Measurements from ENCODE around the gene MRPS27.

Gene MRPS27

DNA sequence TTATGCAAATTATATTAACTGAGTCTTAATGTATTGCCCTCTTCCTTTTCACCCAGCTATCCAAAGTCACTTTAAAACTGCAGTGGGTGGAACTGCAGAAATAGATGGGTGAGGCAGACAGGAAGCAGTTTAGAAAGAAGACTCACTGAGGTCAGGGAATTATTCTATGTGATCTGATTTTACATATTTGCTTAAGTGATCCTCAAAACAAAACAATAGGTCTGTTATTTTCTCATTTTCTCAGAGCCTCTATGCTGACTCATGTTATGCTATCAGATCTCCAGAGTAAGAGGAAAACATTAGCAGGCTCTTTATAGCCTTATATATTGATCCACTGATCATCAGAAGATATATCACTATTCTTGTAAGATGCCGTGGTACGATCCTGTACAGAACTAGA lies 63.5 kb downstream of the MRPS27 start:
- DNase-seq (ENCODE audit: low spot score) = peak; percentile 5

DNA sequence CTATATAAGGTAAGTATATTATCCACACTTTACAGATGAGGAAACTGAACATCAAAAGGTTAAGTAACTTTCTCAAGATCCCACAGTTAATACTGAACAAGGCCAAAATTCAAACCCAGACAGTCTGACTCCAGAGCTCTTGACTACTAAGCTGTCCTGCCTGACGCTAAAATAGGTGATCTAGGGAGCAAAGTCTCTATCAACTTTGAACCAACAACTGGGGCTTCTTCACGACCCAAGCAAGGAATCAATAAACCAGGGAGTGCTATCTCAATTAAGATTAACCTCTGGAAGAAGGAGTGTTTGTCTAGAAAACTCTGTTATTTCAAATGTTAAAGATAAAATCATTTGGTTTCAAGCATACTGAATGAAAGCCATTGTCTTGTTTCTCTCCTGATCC lies 64.4 kb downstream of the MRPS27 start:
- DNase-seq (ENCODE audit: low spot score) = no peak

DNA sequence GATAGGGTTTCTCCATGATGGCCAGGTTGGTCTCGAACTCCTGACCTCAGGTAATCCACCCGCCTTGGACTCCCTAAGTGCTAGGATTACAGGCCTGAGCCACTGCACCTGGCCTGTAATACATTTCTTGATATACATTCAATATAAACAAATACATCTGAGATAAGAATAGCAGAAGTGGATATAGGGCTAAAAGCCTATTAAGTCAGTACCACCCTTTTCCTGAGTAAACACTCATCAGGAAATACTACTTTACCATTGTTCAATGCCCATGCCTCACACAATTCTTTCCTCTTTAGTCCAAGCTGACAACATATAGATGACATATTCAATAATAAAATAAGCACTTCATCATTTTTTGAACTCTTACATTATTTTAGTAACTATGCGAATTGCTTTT lies 64.8 kb downstream of the MRPS27 start:
- no peak for DNase-seq (ENCODE audit: low spot score)

DNA sequence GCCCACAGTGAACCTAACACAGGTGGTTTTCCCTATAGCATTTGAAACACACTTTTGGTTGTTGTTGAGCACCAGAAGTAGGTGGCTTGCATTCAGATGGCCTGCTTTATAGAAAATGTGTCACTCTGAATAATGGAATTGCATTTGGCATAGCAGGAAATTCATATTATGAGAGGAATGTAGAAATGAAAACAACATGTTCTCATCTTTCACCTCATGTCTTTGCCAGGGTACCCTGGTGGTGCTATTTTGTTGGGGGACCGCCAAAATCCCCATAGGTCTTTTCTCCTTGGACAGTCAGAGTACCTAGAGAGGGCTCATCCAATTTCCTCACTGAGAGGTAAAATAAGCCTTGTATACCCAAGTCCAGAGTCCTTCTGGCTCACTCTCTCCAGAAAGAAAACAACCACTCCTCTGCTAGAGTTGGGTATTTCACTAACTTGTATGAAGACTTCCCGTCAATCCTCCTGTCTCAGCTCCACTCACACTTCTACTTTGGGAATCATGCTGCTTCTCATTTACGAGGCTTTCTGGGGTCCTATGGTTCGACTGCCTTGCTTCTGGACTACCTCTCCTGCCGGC lies 67.4 kb downstream of the MRPS27 start:
- DNase-seq (ENCODE audit: low spot score) = peak; percentile 39

DNA sequence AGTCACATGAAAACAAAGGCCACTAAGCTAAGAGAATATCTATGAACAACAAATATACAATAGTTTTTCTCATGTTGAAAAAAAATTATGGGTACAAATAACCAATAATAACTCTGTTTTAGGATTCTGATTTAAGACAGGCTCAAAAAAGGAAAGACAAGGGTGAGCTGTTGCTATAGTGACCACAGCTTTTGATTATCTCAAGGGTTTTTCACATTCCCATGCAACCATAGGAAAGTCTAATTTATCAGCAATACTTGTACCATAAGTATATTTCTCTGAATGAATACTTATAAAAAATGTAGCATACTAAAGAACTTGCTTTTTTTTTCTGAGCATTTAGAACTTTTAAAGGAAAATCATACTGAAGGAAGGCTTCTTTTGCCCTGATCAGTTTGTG lies 68.0 kb downstream of the MRPS27 start:
- DNase-seq (ENCODE audit: low spot score) = no peak

DNA sequence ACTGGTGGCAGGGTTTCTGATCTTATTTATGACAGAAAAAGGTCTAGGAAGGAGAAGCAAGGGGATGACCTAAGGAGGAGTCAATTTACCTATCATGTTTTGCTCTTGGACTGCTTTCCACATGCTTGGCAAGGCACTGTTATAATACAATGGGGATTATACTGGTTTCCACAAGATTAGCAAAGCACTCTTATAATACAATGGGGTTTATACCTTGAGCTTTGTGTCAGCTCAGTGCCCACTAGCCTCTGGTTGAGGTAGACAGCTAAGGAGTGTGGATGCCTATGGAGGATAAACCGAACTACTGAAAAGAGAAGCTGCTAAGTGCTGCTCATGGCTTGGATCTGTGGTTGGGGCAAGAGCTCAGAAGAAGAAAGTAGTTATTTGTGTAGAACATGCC lies 68.7 kb downstream of the MRPS27 start:
- DNase-seq (ENCODE audit: low spot score) = no peak

DNA sequence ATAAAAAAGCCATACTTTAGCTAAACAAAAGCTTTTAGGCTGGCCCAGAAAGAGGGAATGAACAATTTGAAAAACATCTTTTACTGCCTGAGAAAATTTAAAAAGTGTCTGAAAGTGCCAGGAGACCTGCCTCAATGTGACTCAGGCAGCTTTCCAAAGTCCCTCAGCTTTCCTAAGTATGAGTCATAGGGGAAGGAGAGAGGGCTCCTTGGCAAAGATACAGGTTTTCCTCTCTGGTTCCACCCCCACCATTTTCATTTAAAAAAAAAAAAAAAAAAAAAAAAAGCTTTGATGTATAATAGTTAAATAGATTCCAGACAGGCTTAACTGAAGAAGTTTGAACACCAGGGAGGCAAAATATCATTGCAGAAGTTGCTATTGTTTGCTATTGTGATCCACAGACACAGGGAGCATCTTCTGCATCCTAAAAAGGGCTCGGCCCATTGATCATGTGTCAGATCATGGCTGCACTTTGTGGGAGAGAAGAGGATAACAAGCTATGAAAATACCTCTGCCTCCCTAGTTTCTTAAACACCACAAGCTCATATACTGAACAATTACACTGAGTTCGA lies 71.5 kb downstream of the MRPS27 start:
- peak; percentile 70 for DNase-seq (ENCODE audit: low spot score)

DNA sequence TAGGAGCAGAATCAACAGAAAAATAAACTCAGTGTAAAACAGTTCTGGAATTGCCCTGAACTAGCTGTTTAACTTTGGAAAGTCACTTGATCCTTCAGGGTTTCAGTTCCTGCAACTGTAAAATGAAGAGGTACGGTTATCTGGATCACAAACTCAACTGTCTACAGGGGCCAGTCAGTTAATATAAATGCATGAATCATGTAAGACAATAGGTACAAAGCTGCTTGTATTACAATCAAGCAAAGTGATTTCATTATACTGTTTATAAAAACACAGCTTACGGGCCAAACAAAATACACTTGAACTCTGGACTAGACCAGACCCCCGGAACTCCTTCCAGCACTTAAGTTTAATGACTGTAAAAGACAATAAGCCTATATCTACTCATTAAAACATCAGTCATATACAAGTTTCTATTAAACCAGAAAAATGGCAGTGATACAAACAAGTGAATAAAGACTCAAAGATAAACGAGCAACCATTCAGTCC lies 73.0 kb downstream of the MRPS27 start:
- DNase-seq (ENCODE audit: low spot score) = no peak

DNA sequence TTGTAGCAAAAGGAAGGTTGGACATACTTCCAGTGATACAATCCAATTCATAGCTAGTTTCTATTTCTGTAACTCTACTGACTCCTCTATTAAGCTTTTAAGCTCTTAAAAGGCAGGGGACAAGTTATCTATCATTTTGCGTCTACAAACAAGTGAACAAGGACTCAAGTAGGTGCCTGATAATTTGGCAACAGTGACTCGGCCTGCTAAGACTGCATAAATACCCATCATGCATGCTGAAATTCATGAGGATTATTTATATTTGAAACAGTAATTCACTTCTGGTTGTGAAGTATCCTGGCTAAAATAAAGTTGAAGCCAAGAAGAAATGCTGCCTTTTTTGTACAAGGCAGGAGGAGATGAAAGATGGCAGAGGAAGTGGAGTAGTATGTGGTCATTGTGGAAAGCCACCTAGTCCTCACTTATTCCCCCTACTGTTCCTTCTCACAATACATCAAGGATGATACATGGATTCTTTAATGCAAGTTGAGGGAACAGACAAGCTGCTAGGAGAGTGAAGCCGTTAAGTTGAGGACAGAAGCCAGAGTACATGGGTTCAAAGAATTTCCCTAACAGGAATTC lies 74.0 kb downstream of the MRPS27 start:
- no peak for DNase-seq (ENCODE audit: low spot score)

DNA sequence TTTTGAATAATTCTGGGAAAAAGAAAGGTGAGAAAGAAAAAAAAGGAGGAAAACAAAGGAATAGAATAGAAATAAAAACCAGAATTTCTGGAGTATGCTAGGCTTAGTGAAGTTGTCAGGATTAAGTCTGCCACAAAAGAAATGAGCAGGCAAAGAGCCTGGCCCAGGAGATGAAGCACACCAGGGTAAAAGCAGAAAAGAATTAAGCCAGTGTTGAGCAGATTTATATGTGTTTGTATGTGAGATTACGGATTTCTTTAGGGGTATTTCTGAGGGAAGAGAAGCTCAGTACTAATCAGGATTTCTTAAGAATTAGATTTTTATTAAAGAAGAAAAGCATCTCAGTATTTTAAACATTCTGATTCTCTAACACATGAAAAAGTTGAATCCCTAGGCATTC lies 74.5 kb downstream of the MRPS27 start:
- no peak for DNase-seq (ENCODE audit: low spot score)

DNA sequence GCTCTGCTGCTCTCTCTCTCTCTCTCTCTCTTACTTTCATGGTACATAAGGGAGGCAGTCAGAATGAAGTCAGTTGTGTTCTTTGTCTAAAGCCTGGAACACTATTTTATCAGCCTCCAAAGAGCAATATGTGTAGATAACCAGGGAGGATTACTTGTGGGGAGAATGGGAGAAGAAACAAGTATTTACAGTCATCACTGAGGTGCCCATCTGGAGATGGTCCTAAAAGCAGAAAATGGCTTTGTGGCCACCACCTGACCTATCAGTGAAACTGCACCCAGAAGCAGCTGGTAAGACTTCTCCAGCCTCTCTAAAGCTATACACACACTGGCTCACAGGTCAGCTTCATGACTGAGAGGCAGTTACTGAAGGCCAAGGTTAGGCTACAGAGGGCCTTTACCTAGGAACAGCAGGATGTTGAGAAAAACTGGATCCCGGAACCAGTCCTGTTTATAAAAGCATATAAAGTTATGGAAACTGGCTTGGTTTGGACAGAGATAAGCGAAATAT lies 75.1 kb downstream of the MRPS27 start:
- DNase-seq (ENCODE audit: low spot score) = peak; percentile 43

DNA sequence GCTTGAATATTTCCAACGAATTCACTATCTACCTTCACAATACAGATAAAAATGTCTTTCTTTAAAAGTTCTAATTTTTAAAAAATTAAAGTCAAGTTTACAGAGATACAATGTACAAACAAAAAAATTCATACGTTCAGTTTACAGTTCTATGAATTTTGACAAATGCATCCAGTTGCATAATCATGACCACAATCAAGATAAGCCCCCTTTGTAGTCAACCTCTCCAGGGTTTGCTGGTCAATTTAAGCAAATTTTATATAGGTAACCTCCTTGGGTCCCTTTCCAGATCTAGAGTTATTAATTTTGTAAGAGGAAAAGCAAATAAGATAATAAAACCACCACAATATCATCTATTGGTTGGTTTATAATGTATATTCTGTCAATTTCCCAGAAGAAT lies 76.3 kb downstream of the MRPS27 start:
- no peak for DNase-seq (ENCODE audit: low spot score)

DNA sequence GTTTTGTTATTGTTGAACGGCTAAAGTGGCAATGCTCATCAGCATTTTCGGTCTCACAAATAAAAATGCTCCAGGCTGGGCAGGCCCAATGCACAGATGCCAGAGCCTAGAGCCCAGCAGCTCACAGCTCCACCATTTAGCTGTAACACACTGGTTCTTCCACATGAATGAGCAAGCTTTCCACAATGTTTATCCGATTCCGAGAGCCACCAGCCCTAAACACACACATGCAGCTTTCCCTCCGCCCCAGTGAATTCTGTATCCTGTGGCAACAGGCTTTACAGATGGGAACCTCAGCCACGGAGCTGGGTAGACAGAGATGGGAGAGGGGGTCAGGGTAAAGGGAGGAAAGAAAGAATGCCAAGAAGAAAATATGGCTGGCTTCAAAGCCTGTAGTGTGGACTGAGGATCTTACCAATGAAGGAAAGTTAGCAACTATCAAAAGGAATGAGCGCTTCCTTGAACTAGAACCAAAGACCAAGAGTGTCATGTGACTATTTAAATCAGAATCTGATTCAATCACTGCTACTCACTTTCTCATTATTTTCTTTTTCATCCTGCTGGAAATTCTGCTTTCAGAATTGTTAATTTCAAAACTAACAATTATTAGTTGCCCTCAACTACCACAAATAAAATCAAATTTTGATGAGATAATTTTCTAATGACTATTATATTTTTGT lies 77.1 kb downstream of the MRPS27 start:
- DNase-seq (ENCODE audit: low spot score) = no peak

DNA sequence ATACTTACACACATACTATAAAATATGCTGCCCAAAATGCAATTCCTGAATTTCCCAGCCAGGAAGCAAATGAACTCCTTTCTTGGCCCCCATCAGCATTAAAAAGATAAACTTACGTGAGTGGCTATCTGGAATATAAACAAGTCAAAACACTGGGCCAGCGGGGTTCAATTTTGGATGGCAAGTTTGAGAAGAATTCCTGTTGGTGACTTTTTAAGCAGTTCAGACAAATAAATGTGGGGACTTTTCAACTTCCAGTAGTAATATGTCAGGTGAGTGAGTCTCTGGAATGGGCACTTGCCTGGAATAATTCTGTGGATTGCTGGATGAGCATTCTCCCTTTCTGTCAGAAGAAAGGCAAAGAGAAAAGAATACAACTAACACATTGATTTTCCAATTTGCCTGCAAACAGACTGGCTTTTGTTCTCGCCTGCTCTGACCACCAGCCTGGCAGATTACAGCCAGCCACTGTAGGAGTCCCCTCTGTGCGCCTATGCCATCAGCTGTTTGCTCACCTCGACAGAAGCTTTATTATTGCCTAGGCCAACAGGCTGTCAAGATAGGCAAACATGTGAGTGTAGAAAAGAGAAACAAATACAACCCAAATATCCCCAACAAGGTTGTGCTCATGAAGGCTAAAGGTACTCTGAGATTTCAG lies 78.6 kb downstream of the MRPS27 start:
- no peak for DNase-seq (ENCODE audit: low spot score)

DNA sequence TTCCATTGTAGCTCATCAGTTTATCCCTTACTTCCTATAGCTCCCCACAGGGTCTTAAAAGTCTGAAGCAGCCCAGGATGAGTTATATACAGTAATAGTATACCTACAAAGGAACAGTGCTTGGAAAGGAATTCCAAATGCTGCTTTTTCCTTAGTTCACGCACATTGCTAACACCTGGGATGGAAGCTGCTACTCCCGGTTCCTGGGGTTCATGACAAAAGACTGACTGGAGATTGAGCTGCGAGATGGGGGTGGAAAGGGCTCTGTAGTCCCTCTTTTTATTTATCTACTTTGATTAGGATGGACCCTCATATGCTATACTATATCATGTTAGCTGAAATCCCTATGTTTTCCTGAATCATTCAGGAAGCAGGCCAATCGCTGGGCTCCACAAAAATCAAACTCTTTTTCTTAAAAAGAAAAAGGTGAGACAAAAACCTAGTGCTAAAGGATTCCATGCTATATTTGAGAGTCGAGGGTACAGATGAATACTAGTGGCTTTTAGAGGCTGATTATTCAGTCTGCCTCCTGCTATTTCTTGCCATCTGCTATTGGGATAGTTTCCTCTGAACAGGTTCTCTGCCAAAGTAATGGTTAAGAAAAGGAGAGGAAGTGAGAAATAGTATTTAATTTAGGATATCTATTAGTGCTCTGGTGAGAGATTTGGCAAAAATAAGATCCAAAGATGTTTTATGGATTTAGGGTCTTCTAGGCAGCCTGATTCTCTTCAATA lies 81.2 kb downstream of the MRPS27 start:
- no peak for DNase-seq (ENCODE audit: low spot score)

DNA sequence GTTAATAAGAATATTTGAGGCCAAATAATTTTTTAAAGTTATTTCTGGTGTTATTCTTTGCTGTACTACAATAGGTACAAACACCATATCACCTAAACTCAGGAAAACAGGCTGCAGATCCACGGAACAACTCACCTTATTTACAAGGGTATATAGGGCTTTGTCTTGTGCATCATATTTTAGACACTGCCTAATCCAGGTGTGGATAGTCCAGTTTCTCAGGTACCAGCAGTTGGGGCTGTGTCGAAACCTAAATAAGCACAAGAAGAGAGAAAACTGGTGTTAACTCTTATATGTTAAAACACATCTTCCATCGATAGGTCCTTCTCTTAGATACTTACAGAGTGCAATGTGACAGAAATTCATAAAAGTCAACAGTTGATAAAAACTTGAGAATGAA lies 82.2 kb downstream of the MRPS27 start:
- DNase-seq (ENCODE audit: low spot score) = no peak

DNA sequence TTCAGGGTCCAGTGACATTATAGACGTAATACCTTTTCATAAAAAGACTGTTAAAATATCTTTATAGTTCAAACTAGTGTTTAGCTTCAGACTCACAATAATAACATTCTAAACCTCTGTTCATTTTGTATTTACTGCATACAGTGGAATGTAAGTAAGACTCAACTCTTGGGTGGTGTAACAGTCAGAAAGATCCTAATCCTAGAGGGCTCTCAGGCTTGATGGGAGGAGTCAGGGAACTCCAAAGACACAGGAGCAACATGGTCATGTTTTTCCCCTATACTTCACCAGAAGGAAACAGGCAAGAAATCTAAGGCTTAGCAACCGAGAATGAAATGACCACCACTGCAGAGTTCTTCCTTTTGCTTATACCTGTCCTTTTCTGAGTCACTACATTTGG lies 82.6 kb downstream of the MRPS27 start:
- no peak for DNase-seq (ENCODE audit: low spot score)

DNA sequence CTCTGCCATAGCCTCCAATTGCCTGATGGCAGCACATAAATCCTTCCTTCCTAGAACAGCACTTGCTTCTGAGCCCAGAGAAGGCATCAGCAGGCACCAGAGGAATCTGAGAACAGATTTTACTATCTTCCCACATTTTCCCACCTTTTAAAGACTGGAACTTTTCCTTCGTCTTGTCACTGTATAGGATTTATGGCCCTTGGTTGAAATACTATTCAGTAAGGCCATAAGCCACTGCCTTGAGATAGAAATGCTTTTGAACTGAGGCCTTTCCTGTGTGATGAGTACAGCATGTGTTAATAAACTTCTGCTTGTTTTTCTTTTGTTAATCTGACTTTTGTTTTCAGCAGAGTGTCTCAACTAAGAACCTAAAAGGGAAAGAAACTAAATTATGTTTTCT lies 84.3 kb downstream of the MRPS27 start:
- no peak for DNase-seq (ENCODE audit: low spot score)

DNA sequence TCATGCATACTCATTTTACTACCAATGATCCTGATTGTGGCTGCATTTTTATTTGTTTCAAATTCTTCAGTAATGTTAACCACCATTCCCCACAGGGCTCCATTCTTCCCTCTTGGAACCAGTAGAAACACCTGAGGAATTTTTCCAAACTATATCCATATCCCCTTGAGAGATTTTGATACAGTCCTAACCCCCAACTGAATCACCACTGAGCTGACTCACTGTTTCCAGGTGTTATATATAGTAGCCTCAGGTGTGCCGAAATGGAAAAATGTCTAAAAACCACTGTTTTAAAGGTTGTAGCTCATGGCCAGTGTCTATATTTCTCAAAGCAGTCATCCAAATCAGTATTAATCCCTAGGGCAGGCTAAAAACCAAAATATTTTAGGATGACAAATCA lies 85.2 kb downstream of the MRPS27 start:
- DNase-seq (ENCODE audit: low spot score) = no peak

DNA sequence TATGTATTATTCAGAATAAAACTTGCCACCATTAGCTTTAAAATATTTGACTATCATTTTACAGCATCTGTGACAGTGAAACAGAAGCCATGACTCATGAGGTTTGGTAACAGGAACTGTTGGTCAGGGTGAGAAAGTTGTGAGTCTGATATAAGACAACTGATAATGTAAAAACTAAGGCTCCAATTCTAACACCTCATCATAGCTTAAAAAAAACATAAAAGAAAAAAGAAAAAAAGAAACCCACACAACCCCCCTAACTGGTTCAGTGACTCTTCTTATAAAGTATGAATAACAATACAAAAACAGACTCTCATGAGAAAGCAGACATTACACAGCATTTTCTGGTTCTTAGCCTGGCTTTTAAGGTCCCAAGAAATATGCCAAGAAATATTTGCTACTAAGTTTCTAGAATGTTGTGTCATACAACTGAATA lies 85.8 kb downstream of the MRPS27 start:
- DNase-seq (ENCODE audit: low spot score) = peak; percentile 47

DNA sequence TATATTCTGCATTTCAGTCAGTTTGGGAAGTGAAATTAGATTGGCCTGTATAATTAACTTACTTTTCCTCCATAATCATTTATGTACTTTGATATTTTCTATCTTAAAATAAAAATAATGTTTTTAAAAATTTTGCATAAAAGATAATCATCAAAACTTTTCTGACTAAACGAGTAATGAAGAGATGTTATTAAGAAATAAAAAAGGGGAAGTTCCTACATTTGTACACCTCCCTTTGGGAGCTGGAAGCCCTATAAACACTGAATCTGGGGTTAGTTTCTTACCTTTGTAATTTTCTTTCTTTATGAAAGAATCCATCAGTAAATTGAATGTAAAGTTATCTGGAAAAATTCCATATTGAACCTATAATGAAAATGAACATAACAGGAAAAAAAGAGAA lies 86.2 kb downstream of the MRPS27 start:
- no peak for DNase-seq (ENCODE audit: low spot score)

DNA sequence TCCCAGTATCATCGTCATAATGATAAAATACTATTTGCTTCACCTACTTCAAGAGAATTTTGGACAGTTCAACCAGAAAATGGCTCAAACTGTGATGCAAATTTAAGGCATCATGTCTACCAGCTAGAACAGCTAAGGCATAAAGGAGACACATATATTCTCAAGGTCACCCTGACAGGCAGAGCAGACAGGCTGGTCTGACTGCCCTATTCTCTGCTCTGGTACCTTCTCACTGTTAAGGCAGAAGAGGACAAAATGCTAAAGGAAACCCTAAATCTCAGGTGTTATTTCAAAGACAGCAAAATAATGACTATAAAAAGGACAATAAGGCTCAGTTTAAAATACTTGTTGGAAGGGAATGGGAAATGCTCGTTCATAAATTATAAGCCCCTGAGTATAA lies 87.2 kb downstream of the MRPS27 start:
- no peak for DNase-seq (ENCODE audit: low spot score)

Measured in GM03348 (cell line).